ENCODE measurements around the gene IL9R.
"Not testable (repeated sequence)": the region's sequence is repeated elsewhere in the genome, so short reads cannot be mapped to it uniquely, and the experiment has no call there.

The IL9R gene, protein sequence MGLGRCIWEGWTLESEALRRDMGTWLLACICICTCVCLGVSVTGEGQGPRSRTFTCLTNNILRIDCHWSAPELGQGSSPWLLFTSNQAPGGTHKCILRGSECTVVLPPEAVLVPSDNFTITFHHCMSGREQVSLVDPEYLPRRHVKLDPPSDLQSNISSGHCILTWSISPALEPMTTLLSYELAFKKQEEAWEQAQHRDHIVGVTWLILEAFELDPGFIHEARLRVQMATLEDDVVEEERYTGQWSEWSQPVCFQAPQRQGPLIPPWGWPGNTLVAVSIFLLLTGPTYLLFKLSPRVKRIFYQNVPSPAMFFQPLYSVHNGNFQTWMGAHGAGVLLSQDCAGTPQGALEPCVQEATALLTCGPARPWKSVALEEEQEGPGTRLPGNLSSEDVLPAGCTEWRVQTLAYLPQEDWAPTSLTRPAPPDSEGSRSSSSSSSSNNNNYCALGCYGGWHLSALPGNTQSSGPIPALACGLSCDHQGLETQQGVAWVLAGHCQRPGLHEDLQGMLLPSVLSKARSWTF

DNA sequence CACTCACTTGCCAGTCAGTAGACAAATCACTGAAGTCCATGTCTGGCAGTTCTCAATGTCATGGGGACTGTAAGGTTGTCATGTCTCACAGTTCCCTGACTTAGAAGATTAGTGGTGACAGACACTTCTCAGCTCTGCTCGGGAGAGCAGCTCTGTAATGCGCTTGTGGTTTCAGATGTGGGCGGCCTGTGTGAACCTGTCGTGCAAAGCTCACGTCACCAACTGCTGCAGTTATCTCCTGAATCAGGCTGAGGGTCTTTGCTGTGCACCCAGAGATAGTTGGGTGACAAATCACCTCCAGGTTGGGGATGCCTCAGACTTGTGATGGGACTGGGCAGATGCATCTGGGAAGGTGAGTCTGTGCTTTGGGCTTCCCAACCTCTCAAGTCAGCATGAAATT lies at the start of gene IL9R:
IL9R (plus strand) TSS at position 261 of the 400 bp plus-strand sequence; CDS start at position 325, 64 bp downstream.
- peak; percentile 40 for DNase-seq

DNA sequence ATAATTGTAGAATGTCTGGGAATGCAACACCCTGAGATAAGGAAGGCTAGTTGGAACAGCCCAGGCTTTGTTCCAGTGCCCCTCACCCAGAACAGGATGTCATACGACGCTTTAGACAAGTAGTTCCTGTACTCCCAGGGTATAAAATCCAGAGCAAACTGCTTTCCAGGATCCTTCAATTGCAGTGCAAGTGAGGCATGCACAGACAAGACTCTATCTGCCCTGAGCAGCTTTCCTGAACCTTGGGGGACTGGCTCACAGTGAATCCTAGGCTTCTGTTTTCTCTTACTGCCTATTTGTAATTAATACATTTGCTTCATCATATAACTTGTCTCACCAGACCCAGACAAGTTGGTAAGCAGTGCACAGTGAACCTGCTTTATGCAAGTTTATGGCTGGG lies 48.4 kb upstream of the IL9R start:
- DNase-seq: no peak

GRCh38 chrX:155951237-155951789 lies 46.2 kb upstream of the IL9R start:
- no peak for DNase-seq

- DNase-seq: no peak
These were observed 44.4 kb upstream of the IL9R start for GRCh38 chrX:155953055-155953454.

DNA sequence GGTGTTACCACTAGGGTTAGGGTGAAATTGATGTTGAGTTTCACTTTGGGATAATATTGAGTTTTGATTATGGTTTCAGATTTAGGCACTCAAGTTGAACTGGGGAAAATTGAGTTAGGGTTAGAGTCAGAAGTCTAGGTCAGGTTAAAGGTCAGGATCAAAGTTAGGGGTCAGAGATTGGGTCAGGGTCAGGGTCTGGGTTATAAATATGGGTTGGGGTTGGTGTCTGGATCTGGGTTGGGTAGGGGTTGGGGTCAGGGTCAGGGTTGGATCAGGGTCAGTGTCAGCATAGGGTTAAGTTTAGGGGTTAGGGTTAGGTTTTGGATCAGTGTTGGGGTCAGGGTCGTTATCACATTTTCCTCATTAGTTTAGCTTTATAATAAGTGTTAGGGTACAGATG lies 42.7 kb upstream of the IL9R start:
- DNase-seq: no peak

GRCh38 chrX:155956099-155956498 lies 41.4 kb upstream of the IL9R start:
- no peak for DNase-seq

DNA sequence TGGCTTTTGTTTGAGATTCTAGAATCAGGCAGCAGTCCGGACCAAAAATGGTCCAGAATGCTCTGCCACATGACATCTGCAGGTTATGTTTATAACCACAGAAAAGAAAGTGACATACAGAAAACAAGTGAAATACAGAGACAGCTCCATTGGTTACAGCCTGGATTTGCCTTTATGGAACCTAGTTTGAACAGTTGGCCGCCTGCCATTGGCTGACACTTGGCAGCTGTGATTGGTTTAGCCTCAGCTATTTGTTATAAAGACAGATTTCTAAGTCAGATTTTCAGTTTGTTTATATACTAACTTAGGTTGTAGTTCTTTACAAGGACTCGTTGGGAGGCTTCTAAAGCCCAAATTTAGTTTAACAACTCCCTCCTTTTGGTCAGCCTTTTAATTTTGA lies 40.8 kb upstream of the IL9R start:
- no peak for DNase-seq

DNA sequence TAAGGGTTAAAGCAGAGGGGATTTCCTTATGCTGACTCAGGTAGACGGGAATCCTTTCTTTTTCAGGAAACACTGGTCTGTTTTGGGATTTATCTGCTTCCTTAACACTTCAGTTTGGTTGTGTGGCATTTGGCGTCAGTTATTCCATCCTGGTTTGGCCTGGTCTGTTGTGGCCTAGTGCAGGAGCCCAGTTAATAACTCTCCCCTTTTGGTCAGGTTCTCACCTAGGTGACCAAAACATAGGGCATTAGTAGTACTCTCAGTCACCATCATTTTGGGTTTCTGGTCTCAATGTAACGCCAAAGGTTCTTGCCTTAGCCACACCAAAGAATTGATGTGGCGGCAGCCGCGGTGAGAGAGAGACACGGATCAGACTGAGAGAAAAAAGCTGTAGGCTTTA lies 39.7 kb upstream of the IL9R start:
- DNase-seq: no peak

DNA sequence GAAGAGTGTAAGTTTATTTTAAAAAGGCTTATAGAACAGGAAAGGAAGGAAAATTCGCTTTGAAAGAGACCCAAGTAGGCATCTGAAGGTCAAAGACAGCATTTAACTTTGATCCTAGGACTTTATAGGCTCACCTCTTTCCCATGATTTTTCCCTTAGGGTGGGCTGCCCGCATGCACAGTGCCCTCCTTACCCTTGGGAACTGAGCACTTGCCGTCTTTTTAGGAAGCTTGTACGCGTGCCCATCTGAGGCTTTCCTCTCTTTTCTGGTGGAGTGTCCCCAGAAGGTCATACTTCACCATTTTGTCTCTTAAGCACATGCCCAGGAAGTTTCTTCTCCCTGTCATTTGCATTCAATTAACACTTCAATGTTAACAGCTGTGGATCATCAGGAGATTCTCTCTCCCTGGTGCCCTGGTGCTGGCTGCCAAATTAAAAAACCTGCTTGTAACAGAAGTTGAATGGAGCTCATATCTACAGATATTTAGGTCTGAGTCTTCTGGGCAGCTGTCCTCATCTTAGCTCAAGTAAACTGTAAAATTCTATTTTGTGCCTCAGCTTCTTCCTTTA lies 38.4 kb upstream of the IL9R start:
- DNase-seq: no peak

GRCh38 chrX:155962906-155963305 lies 34.6 kb upstream of the IL9R start:
- no peak for DNase-seq

DNA sequence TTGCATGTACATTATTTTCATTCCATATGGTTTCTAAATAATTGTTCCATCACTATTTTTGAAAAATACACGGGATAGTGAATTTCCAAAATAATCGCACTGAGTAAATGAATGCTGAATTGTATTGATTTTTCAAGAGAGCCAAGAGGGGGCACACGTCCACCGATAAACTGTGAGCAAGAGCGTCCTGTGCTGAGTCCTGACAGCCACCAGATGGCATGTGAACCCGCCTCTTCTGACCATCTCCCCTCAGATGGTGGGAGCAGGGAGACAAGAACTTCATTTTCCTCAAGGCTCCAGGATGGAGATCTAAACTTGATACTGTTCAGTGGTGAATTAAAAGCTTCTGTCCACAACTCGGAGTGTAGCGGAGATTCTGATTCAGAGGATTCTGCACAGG lies 30.6 kb upstream of the IL9R start:
- peak; percentile 38 for DNase-seq

DNA sequence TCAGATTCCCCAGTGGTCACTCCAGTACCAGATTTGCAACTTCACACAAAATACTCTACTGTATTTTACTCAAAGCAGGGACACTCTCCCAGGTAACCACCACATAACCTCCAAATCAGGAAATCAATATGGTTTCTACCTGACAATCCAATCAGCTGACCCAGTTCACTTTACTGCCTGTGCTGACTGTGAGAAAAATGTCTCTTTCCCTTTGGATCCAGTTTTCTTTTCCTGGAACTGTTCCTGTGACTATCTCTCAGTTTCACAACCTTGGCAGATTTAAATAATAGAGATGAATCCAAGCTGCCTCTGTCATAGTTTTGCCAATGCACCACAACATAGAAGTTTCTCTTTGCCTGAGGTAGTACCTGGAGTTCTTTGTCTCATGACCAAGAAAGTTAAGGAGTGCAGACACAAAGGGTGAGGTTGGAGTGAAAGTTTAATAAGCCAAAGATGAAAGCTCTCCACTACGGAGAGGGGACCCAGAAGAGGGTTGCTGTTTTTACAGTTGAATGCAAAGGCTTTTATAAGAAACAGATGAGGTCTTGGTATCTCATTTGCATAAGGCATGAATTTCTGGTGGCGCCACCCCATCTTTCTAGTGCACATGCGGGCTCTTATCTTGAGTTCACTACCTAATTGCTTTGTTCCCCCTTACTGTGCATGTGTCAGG lies 29.7 kb upstream of the IL9R start:
- no peak for DNase-seq

GRCh38 chrX:155968326-155968661 lies 29.2 kb upstream of the IL9R start:
- DNase-seq: no peak

DNA sequence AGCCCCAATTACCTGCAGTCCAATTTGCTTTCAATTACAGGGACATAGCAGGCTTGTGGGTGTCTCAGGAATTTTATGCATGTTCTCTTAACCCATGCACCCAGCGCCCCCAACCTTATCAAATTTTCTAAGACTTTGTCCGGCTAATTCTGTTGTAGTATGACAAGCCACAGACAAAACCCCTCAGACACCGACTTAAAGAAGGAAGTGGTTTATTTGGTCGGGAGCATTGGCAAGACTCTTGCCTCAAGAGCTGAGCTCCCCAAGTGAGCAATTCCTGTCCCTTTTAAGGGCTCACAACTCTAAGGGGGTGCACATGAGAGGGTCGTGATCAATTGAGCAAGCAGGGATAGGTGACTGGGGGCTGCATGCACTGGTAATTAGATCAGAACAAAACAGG lies 28.7 kb upstream of the IL9R start:
- no peak for DNase-seq

DNA sequence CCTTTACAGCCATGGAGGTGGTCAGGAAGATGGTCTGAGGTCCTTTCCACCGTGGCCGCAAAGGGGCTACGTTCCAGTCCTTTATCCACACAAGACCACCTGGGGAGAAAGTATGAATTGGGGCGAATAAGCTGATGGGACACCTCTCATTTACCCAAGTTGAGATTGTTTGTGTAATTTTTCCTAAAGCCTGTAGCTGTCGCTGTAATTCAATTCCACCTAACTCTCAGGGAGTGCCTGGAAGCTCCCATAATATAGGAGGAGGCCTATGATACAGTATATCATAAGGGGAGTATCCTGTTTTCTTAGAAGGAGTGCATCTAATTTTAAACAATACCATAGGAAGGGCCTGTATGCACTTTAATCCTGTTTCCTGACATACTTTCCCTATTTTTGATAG lies 25.8 kb upstream of the IL9R start:
- not testable (repeated sequence) for DNase-seq

- DNase-seq: not testable (repeated sequence)
These were observed 25.3 kb upstream of the IL9R start for GRCh38 chrX:155972241-155972640.

DNA sequence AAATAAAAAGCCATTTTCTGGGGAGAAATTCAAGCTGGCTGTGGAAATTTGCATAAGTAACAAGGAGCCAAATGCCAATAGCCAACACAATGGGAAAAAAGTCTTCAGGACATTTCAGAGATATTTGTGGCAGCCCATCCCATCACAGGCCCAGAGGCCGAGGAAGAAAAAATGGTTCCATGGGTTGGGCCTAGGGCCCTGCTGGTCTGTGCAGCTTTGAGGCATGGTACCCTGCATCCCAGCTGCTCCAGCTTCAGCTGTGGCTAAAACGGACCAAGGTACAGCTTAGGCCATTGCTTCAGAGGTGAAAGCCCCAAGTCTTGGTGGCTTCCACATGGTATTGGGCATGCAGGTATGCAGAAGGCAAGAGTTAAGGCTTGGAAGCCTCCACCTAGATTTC lies 14.2 kb upstream of the IL9R start:
- no peak for DNase-seq

- DNase-seq: no peak
These were observed 12.3 kb upstream of the IL9R start for GRCh38 chrX:155985208-155985607.

GRCh38 chrX:155986995-155987394 lies 10.5 kb upstream of the IL9R start:
- DNase-seq: not testable (repeated sequence)

- no peak for DNase-seq
These were observed 8.6 kb upstream of the IL9R start for GRCh38 chrX:155988859-155989258.

- no peak for DNase-seq
These were observed 4.1 kb upstream of the IL9R start for GRCh38 chrX:155993421-155993820.

DNA sequence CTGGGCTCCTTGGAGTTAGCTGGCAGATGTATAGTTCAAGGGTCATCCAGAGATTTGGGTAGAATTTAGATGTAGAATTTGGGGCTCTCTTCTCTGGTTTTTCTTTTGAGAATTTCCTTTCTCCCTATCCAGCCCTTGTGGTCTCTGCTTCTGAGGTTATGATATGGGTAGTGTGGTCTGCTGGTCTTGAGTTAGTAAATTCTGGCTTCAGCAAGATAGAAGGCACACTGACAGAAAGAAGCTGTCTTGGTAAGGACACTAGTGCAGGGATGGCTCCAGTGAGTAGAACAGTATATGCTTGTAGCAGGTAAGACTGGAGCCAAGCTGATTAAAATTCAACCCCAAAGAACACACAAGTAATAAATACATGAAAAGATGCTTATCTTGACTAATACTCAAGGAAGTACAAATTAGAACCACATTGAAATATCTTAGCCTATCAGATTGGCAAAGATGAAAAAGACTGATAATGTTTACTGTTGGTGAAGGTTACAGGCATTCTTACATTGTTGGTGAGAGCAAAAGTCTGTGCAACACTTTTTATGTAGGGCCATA lies 2.1 kb upstream of the IL9R start:
- no peak for DNase-seq

DNA sequence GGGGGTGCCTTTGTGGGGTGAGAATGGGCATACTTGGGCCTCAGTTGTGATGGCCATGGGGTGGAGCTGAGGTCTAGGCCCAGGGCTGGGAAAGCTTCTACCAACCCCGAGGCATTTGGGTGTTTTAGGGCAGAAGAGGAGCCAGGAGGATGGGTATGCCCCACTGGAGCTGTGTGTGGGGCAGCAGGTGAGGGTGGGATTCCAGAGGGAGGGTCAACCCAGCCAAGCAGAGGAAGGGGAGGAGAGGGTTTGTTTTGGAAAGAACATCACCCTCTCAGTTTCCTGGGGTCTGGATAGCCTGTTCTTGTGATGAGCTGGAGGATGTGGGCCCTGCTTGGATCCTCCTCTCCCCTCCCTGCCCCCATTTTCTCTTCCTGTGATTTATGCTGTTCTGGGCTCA lies 620 bp downstream of the IL9R start:
- no peak for DNase-seq
